Measurements from ENCODE around the gene DGCR2. TPM values are rescaled to one million over a fixed set of nuclear protein-coding genes. Genes with fewer than 3 reads are reported as not detected.

Gene DGCR2
- total and polyA plus RNA-seq, 10 of the 15 experiments (the other 5 are each of a cell fraction or from before 2014, with no cell fraction given), result 0.19 to 28.4 (median 16.0) TPM

DNA sequence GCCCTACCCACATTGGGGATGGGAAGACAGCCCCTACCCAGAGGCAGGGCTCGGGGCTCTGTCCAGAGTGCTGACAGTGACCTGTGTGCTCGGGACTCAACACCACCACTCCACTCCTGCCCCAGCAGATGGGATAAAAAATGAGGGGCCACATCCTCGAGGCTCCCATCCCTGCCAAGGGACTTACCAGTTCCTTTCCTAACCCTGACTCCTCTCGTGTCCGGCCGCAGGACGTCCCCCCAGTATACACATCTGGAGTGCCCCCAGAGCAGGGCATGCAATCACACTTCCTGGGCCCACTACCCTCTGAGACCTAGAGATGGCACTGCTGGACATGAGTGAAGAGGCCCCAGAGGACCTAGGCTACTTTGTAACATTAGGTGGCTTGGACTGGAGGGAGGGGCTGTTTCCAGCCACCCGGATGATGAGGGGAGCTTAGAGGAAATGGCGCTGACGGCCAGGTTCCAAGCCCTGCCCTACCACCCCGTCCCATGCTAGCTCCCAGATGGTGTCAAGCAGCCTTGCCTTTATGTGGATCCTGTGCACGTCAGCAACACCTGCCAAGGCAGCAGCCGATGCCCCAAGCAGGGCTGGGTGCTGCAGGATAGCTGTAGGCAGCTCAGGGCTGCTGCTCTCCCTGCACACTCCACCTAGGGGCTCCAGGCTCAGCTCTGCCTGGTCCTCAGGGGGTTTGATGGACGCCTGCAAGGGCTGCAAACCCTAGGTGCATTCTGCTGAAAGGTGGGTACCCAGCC lies 86.6 kb downstream of the DGCR2 start:
- intact Hi-C loops (cut with micrococcal nuclease; ENCODE audit: unreplicated experiment), result no loop called here
- WGBS (ENCODE audit: insufficient coverage, insufficient replicate concordance, low lambda C conversion rate, missing lambda C conversion rate), result 54% methylated on average over 14 of the region's 14 CpGs
- TF ChIP-seq, protein P1, sequence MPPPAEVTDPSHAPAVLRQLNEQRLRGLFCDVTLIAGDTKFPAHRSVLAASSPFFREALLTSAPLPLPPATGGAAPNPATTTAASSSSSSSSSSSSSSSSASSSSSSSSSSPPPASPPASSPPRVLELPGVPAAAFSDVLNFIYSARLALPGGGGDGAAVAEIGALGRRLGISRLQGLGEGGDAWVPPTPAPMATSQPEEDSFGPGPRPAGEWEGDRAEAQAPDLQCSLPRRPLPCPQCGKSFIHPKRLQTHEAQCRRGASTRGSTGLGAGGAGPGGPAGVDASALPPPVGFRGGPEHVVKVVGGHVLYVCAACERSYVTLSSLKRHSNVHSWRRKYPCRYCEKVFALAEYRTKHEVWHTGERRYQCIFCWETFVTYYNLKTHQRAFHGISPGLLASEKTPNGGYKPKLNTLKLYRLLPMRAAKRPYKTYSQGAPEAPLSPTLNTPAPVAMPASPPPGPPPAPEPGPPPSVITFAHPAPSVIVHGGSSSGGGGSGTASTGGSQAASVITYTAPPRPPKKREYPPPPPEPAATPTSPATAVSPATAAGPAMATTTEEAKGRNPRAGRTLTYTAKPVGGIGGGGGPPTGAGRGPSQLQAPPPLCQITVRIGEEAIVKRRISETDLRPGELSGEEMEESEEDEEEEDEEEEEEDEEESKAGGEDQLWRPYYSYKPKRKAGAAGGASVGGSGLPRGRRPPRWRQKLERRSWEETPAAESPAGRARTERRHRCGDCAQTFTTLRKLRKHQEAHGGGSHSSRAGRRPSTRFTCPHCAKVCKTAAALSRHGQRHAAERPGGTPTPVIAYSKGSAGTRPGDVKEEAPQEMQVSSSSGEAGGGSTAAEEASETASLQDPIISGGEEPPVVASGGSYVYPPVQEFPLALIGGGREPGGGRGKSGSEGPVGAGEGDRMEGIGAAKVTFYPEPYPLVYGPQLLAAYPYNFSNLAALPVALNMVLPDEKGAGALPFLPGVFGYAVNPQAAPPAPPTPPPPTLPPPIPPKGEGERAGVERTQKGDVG (CRISPR knock-in tag; IDR thresholded peaks at IDR 0.05), result no peak
- TF ChIP-seq ZNF207 (IDR thresholded peaks at IDR 0.05; ENCODE audit: borderline replicate concordance) (no peak), TCF3 (IDR thresholded peaks at IDR 0.05; ENCODE audit: borderline replicate concordance, insufficient read depth, low read depth, low read length) (no peak), CTCF (IDR thresholded peaks at IDR 0.05 in 2 of 3, conservative IDR thresholded peaks at IDR 0.05 in 1 of 3; ENCODE audit: control insufficient read depth in 2 of 3, extremely low read depth in 1 of 3, insufficient read depth in 1 of 3, low read depth in 3 of 3, low read length in 3 of 3) (no peak; a peak in 2 of 6 replicates), NR2C1 (IDR thresholded peaks at IDR 0.05) (no peak), CBX5 (IDR thresholded peaks at IDR 0.05; ENCODE audit: low read depth) (no peak), PAX5 (IDR thresholded peaks at IDR 0.05; ENCODE audit: borderline replicate concordance, low read depth, low read length) (no peak), CHD2 (IDR thresholded peaks at IDR 0.05; ENCODE audit: borderline replicate concordance, low read depth, low read length) (no peak), ZNF24 (IDR thresholded peaks at IDR 0.05) (no peak), TAF1 (IDR thresholded peaks at IDR 0.05; ENCODE audit: borderline replicate concordance, low read depth, low read length) (no peak), CHD4 (IDR thresholded peaks at IDR 0.05) (no peak), ZBED1 (IDR thresholded peaks at IDR 0.05; ENCODE audit: borderline replicate concordance) (no peak), STAT1 (conservative IDR thresholded peaks at IDR 0.05) (no peak), NR2C2 (IDR thresholded peaks at IDR 0.05; ENCODE audit: borderline replicate concordance, control insufficient read depth, insufficient read length, low read depth) (no peak)
- TF ChIP-seq, protein P2, sequence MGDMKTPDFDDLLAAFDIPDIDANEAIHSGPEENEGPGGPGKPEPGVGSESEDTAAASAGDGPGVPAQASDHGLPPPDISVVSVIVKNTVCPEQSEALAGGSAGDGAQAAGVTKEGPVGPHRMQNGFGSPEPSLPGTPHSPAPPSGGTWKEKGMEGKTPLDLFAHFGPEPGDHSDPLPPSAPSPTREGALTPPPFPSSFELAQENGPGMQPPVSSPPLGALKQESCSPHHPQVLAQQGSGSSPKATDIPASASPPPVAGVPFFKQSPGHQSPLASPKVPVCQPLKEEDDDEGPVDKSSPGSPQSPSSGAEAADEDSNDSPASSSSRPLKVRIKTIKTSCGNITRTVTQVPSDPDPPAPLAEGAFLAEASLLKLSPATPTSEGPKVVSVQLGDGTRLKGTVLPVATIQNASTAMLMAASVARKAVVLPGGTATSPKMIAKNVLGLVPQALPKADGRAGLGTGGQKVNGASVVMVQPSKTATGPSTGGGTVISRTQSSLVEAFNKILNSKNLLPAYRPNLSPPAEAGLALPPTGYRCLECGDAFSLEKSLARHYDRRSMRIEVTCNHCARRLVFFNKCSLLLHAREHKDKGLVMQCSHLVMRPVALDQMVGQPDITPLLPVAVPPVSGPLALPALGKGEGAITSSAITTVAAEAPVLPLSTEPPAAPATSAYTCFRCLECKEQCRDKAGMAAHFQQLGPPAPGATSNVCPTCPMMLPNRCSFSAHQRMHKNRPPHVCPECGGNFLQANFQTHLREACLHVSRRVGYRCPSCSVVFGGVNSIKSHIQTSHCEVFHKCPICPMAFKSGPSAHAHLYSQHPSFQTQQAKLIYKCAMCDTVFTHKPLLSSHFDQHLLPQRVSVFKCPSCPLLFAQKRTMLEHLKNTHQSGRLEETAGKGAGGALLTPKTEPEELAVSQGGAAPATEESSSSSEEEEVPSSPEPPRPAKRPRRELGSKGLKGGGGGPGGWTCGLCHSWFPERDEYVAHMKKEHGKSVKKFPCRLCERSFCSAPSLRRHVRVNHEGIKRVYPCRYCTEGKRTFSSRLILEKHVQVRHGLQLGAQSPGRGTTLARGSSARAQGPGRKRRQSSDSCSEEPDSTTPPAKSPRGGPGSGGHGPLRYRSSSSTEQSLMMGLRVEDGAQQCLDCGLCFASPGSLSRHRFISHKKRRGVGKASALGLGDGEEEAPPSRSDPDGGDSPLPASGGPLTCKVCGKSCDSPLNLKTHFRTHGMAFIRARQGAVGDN (IDR thresholded peaks at IDR 0.05), result no peak

More for the DNA sequence above, 86.6 kb downstream of the DGCR2 start:
- CTCF ChIA-PET, result interaction anchor here (0.6 kb wide), 1 partner anchor 68 kb away, joined by 3 read pairs; no protein-coding TSS in a partner anchor
- Histone ChIP-seq H4K20me1 (ENCODE audit: control insufficient read depth, insufficient read depth) (no peaks in the 10 kb centered on the region), H3K4me3 (no peak overlapping the region), H2AFZ (ENCODE audit: control insufficient read depth, low read depth, low read length) (no peak overlapping the region), H3K4me2 (ENCODE audit: control insufficient read depth, insufficient read depth) (no peak overlapping the region), H3K9ac (ENCODE audit: control insufficient read depth, insufficient read depth, low read length) (no peak overlapping the region), H3K27ac (ENCODE audit: control insufficient read depth, insufficient read depth) (no peak overlapping the region), H3K36me3 (ENCODE audit: control insufficient read depth in 2 of 2, insufficient read depth in 2 of 2, low read length in 1 of 2) (peaks cover 0 to 2% of the 10 kb centered on the region in 2 experiments; a peak in 3 of 4 replicates), H3K9me3 (replicated peaks; ENCODE audit: control insufficient read depth, insufficient read depth, low read length) (no peaks in the 10 kb centered on the region), H3K79me2 (ENCODE audit: control insufficient read depth, insufficient read depth, low read length) (no peaks in the 10 kb centered on the region), H3K4me1 (ENCODE audit: control insufficient read depth, insufficient read depth, low read length) (no peaks in the 10 kb centered on the region), H3K27me3 (replicated peaks in 1 of 2; ENCODE audit: control insufficient read depth in 2 of 2, insufficient read depth in 2 of 2, low read length in 1 of 2) (no peaks in the 10 kb centered on the region)
- in situ Hi-C loops (cut with MboI), result no loop called here
- RAD21 ChIA-PET (ENCODE audit: unreplicated experiment), result no interaction called here
- SMC1A ChIA-PET (ENCODE audit: uncharacterized antibody, unreplicated experiment), result no interaction called here
- POLR2A ChIA-PET, result no interaction called here
- FAIRE-seq, result no peak
- ATAC-seq, result peak; percentile 57
- no TSS peak for BruUV-seq (replicated peaks)
- DNase-seq (ENCODE audit: low read depth, low spot score), result no peak
